Endothelial cell of umbilical vein (primary cell): Measurements from ENCODE around the gene TOMM34. TPM values are rescaled to one million over a fixed set of nuclear protein-coding genes. Genes with fewer than 3 reads are reported as not detected.

Experiments
- BruUV-seq: library from RNA; stranded (reverse); fragments of 400-500 nt; replicated peaks from 2 replicates; lab custom pipeline; 2021; lab: Mats Ljungman, UMichigan
- CTCF ChIA-PET: fragments of 300-600, 350-600 bp; sonication (Branson Sonifier 250); formaldehyde crosslinking; loops from one replicate; lab custom pipeline; 2021; ENCODE audit warnings: antibody characterized with exemption, inconsistent platforms; lab: Charles Lee
- POLR2A ChIA-PET: fragments of 300-600, 350-600 bp; sonication (Branson Sonifier 250); formaldehyde crosslinking; loops from one replicate; lab custom pipeline; 2021; ENCODE audit warnings: antibody characterized with exemption, inconsistent platforms; lab: Charles Lee
- DNase-seq: peaks from one replicate; pipeline ENCODE4 v3.0.0-alpha.2; 2011; ENCODE audit warnings: low read depth, low spot score
- FAIRE-seq: peaks from 2 replicates; lab custom pipeline; 2011; peaks lifted over from hg19 to GRCh38; lab: Jason Lieb, UNC
- H2AFZ ChIP-seq: 2 replicates; pipeline ENCODE4 v1.6.0; 2012; ENCODE audit warnings: low read depth, low read length, control low read depth, inconsistent platforms
- H3K27ac ChIP-seq: 2 replicates; pipeline ENCODE4 v1.5.1; 2011; ENCODE audit warnings: low read depth, mild to moderate bottlenecking, control low read depth, low read length, moderate library complexity; ENCODE audit not compliant: insufficient read depth
- H3K27me3 ChIP-seq, 2 experiments: 2 replicates each; pipeline versions ENCODE4 v1.6.0 to v1.6.1; 2011; ENCODE audit warnings: low read length in 2 of 2, mixed read lengths in 1 of 2; ENCODE audit not compliant: control insufficient read depth in 2 of 2, insufficient read depth in 2 of 2
- H3K36me3 ChIP-seq, 2 experiments: 2 replicates in 1 of 2; 3 replicates in 1 of 2; pipeline ENCODE4 v1.5.1; 2011; ENCODE audit warnings: low read length in 2 of 2, mild to moderate bottlenecking in 1 of 2, moderate library complexity in 1 of 2; ENCODE audit not compliant: control insufficient read depth in 2 of 2, insufficient read depth in 2 of 2; ENCODE audit errors: extremely low read depth in 1 of 2
- H3K4me1 ChIP-seq: 3 replicates; pipeline ENCODE4 v1.5.1; 2011; ENCODE audit warnings: mild to moderate bottlenecking, low read length; ENCODE audit not compliant: control insufficient read depth, insufficient read depth; ENCODE audit errors: extremely low read depth
- H3K4me2 ChIP-seq: 2 replicates; pipeline ENCODE4 v1.6.1; 2011; ENCODE audit warnings: low read length, control low read depth, mixed read lengths; ENCODE audit not compliant: insufficient read depth
- H3K4me3 ChIP-seq, 3 experiments: fragments of 200-600 bp in 1 of 3; sonication (generic), shearing (Covaris generic) in 1 of 3; replicated peaks in 1 of 3; 2 replicates each; pipeline ENCODE4 v1.5.1; 2011 to 2016; ENCODE audit warnings: control low read depth in 3 of 3, low read length in 3 of 3, mild to moderate bottlenecking in 2 of 3, inconsistent platforms in 1 of 3, low read depth in 1 of 3, moderate library complexity in 1 of 3; ENCODE audit not compliant: insufficient read depth in 1 of 3
- H3K79me2 ChIP-seq: 2 replicates; pipeline ENCODE4 v1.6.0; 2012; ENCODE audit warnings: low read length, inconsistent platforms; ENCODE audit not compliant: control insufficient read depth, insufficient read depth
- H3K9ac ChIP-seq: replicated peaks from 2 replicates; pipeline ENCODE3; 2011; ENCODE audit warnings: low read length, control low read depth; ENCODE audit not compliant: insufficient read depth; ENCODE audit errors: extremely low read depth
- H3K9me1 ChIP-seq: replicated peaks from 3 replicates; pipeline ENCODE4 v1.6.0; 2011; ENCODE audit warnings: mild to moderate bottlenecking, low read length; ENCODE audit not compliant: control insufficient read depth, insufficient read depth; ENCODE audit errors: extremely low read depth
- H3K9me3 ChIP-seq: replicated peaks from 2 replicates; pipeline ENCODE4 v1.5.1; 2012; ENCODE audit warnings: low read length, inconsistent platforms; ENCODE audit not compliant: control insufficient read depth, insufficient read depth
- H4K20me1 ChIP-seq: replicated peaks from 2 replicates; pipeline ENCODE3; 2011; ENCODE audit warnings: mild to moderate bottlenecking, low read length; ENCODE audit not compliant: control insufficient read depth, insufficient read depth; ENCODE audit errors: extremely low read depth
- GATA2 ChIP-seq: IDR thresholded peaks from 2 replicates; pipeline ENCODE4 v1.7.0; 2011; ENCODE audit warnings: low read depth, mild to moderate bottlenecking, moderate library complexity, mixed read lengths, low read length; ENCODE audit not compliant: insufficient read length, insufficient read depth
- MYC ChIP-seq: IDR thresholded peaks from one replicate; pipeline ENCODE4 v1.6.1; 2011; ENCODE audit warnings: mild to moderate bottlenecking, low read depth, low read length
- POLR2A ChIP-seq: IDR thresholded peaks from 2 replicates; pipeline ENCODE4 v1.6.1; 2012; ENCODE audit warnings: low read depth, mild to moderate bottlenecking, control low read depth, low read length
- POLR2AphosphoS5 ChIP-seq: IDR thresholded peaks from 2 replicates; pipeline ENCODE4 v1.6.1; 2012; ENCODE audit warnings: low read depth, mild to moderate bottlenecking, control low read depth, low read length, moderate library complexity; ENCODE audit not compliant: insufficient read depth
- dilution Hi-C: fragments of 300-500 bp; cut with MboI; formaldehyde crosslinking; loops from one replicate; pipeline ENCODE4 v1.15.0; 2019; ENCODE audit warnings: low sequenced_read_pairs; ENCODE audit not compliant: extremely low pct_ligation_motif_present
- intact Hi-C: fragments of 100-400 bp; cut with micrococcal nuclease; formaldehyde crosslinking; loops from one replicate; pipeline ENCODE4 v1.10.0; 2022
- polyA plus RNA-seq, 4 experiments: library from polyadenylated mRNA; depleted of rRNA in 3 of 4; stranded (reverse) in 3 of 4; unstranded in 1 of 4; fragments of >200 nt; gene quantifications; 2 replicates each; pipeline versions ENCODE4 v1.2.1 to v1.2.3, GENCODE V29; 2011 to 2012; ENCODE audit warnings: missing spikeins in 1 of 4
- total RNA-seq: library from RNA; stranded (reverse); gene quantifications from 2 replicates; pipeline ENCODE4 v1.2.3, GENCODE V29; 2021
- TF ChIP-seq, protein P1 (sequence below), 2 donors: IDR thresholded peaks; 1 replicate in 1 of 2; 2 replicates in 1 of 2; pipeline ENCODE4 v1.5.1; 2011; ENCODE audit warnings: low read length in 2 of 2, mild to moderate bottlenecking in 2 of 2, moderate library complexity in 2 of 2, control low read depth in 1 of 2, inconsistent platforms in 1 of 2, low read depth in 1 of 2; ENCODE audit not compliant: insufficient read depth in 1 of 2; ENCODE audit errors: extremely low read depth in 1 of 2
- TF ChIP-seq, protein P2 (sequence below): IDR thresholded peaks from 2 replicates; pipeline ENCODE4 v1.6.1; 2011; ENCODE audit not compliant: insufficient read depth, insufficient read length

Gene TOMM34
- total and polyA plus RNA-seq, 2 donors (not counting 3 experiments of a cell fraction or from before 2014, with no cell fraction given) = 36.3 to 44.2 TPM

DNA sequence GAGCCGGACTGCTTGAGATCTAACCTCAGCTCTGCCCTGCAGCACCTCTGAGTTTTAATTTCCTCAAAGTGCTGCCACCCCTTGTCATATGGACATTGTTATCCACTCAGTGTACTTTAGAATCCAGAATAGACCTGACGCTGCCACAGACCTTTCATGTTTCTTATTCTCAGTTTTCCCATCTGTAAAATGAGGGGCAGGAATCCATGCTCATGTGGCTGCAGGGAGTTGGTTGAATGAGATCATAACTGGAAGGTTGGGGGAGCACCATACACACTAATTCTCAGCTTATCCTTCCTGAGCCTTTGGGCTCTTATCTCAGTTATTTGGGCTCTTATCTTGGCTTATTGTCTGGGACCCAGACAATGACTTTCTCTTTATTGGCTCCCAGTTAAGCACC is 48.0 kb downstream of the TOMM34 start:
- CTCF ChIA-PET = interaction anchor here (1.1 to 1.4 kb wide), 2 partner anchors 28 to 159 kb away, joined by 3 to 4 read pairs; no protein-coding TSS in a partner anchor
- intact Hi-C loops (loop anchor here (5.0 kb wide), 2 partner anchors 200 to 380 kb away; no protein-coding TSS in a partner anchor), dilution Hi-C loops (no loop called here)
- POLR2A ChIA-PET = no interaction called here
- no peak overlapping the region for H3K27ac ChIP-seq
- no peak overlapping the region for H3K4me2 ChIP-seq
- no peak overlapping the region for H3K4me3 ChIP-seq
- peaks cover 12% of the 10 kb centered on the region for H3K4me1 ChIP-seq
- H3K9ac ChIP-seq = no peak overlapping the region
- DNase-seq (no peak), FAIRE-seq (no peak)
- H2AFZ ChIP-seq = no peak overlapping the region
- H3K27me3 ChIP-seq = no peaks in the 10 kb centered on the region
- H4K20me1 ChIP-seq = no peaks in the 10 kb centered on the region
- H3K79me2 ChIP-seq = no peaks in the 10 kb centered on the region
- TF ChIP-seq GATA2 (no peak), MYC (no peak), POLR2A (no peak), POLR2AphosphoS5 (no peak)
- TF ChIP-seq, protein P1, sequence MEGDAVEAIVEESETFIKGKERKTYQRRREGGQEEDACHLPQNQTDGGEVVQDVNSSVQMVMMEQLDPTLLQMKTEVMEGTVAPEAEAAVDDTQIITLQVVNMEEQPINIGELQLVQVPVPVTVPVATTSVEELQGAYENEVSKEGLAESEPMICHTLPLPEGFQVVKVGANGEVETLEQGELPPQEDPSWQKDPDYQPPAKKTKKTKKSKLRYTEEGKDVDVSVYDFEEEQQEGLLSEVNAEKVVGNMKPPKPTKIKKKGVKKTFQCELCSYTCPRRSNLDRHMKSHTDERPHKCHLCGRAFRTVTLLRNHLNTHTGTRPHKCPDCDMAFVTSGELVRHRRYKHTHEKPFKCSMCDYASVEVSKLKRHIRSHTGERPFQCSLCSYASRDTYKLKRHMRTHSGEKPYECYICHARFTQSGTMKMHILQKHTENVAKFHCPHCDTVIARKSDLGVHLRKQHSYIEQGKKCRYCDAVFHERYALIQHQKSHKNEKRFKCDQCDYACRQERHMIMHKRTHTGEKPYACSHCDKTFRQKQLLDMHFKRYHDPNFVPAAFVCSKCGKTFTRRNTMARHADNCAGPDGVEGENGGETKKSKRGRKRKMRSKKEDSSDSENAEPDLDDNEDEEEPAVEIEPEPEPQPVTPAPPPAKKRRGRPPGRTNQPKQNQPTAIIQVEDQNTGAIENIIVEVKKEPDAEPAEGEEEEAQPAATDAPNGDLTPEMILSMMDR (IDR thresholded peaks at IDR 0.05; ENCODE audit: extremely low read depth in 1 of 2, insufficient read depth in 1 of 2, low read depth in 1 of 2, low read length in 2 of 2) = no peak
- TF ChIP-seq, protein P2, sequence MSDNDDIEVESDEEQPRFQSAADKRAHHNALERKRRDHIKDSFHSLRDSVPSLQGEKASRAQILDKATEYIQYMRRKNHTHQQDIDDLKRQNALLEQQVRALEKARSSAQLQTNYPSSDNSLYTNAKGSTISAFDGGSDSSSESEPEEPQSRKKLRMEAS = no peak
- peaks cover 0 to 3% of the 10 kb centered on the region in 2 experiments for H3K36me3 ChIP-seq
- no peaks in the 10 kb centered on the region for H3K9me3 ChIP-seq
- no peaks in the 10 kb centered on the region for H3K9me1 ChIP-seq
- BruUV-seq = no TSS peak
